Activated gamma-delta T cell treated with anti-CD3 and anti-CD28 coated beads, Interleukin-2, amount 50 U/mL, for 16 hours (primary cell): ENCODE measurements around the gene IQCM.
"Not testable (repeated sequence)": the region's sequence is repeated elsewhere in the genome, so short reads cannot be mapped to it uniquely, and the experiment has no call there.

Source experiments
- DNase-seq: peaks from one replicate; pipeline ENCODE4 v3.0.0-alpha.2; 2020; ENCODE audit warnings: low read depth

IQCM gene

GRCh38 chr4:149465955-149466354 lies 349.7 kb downstream of the IQCM start:
- no peak for DNase-seq

GRCh38 chr4:149443537-149443936 lies 372.1 kb downstream of the IQCM start:
- no peak for DNase-seq

GRCh38 chr4:149441338-149441737 lies 374.3 kb downstream of the IQCM start:
- DNase-seq: no peak

GRCh38 chr4:149426461-149426860 lies 389.2 kb downstream of the IQCM start:
- DNase-seq: no peak

- no peak for DNase-seq
These were observed 406.1 kb downstream of the IQCM start for GRCh38 chr4:149409555-149409962.

GRCh38 chr4:149409146-149409545 lies 406.5 kb downstream of the IQCM start:
- no peak for DNase-seq

- DNase-seq: no peak
These were observed 411.5 kb downstream of the IQCM start for GRCh38 chr4:149404143-149404542.

GRCh38 chr4:149403081-149403480 lies 412.6 kb downstream of the IQCM start:
- no peak for DNase-seq

- DNase-seq: no peak
These were observed 416.6 kb downstream of the IQCM start for GRCh38 chr4:149398993-149399392.

GRCh38 chr4:149370785-149371420 lies 444.7 kb downstream of the IQCM start:
- no peak for DNase-seq

- DNase-seq: no peak
These were observed 445.6 kb downstream of the IQCM start for GRCh38 chr4:149370002-149370401.

- no peak for DNase-seq
These were observed 462.4 kb downstream of the IQCM start for GRCh38 chr4:149353241-149353640.

GRCh38 chr4:149349541-149349940 lies 466.1 kb downstream of the IQCM start:
- DNase-seq: no peak

- DNase-seq: no peak
These were observed 468.5 kb downstream of the IQCM start for GRCh38 chr4:149347139-149347538.

GRCh38 chr4:149345424-149345823 lies 470.2 kb downstream of the IQCM start:
- DNase-seq: no peak

- no peak for DNase-seq
These were observed 471.2 kb downstream of the IQCM start for GRCh38 chr4:149344436-149344835.

- DNase-seq: no peak
These were observed 472.0 kb downstream of the IQCM start for GRCh38 chr4:149343614-149344013.

GRCh38 chr4:149341117-149341516 lies 474.5 kb downstream of the IQCM start:
- DNase-seq: not testable (repeated sequence)

- no peak for DNase-seq
These were observed 487.5 kb downstream of the IQCM start for GRCh38 chr4:149328161-149328560.

- DNase-seq: no peak
These were observed 493.4 kb downstream of the IQCM start for GRCh38 chr4:149322203-149322602.

- DNase-seq: no peak
These were observed 494.2 kb downstream of the IQCM start for GRCh38 chr4:149321438-149321837.

GRCh38 chr4:149311076-149311475 lies 504.6 kb downstream of the IQCM start:
- no peak for DNase-seq

GRCh38 chr4:149306537-149306936 lies 509.1 kb downstream of the IQCM start:
- no peak for DNase-seq
